GM18499 (cell line): Measurements from ENCODE around the gene RREB1.
"Not testable (repeated sequence)": the region's sequence is repeated elsewhere in the genome, so short reads cannot be mapped to it uniquely, and the experiment has no call there.

Source experiments
- ATAC-seq: cut with Tn5 transposase; IDR thresholded peaks from one replicate; pipeline ENCODE4 v1.9.1; 2021; ENCODE audit warnings: moderate number of reproducible peaks; ENCODE audit not compliant: insufficient read depth, unreplicated experiment

RREB1 gene

GRCh38 chr6:7140631-7141378 lies 33.0 kb downstream of the RREB1 start:
- ATAC-seq, result no peak

- ATAC-seq, result no peak
These were observed 34.6 kb downstream of the RREB1 start for GRCh38 chr6:7142228-7142801.

GRCh38 chr6:7142918-7143475 lies 35.2 kb downstream of the RREB1 start:
- no peak for ATAC-seq

GRCh38 chr6:7143476-7143974 lies 35.8 kb downstream of the RREB1 start:
- ATAC-seq, result no peak

- no peak for ATAC-seq
These were observed 37.3 kb downstream of the RREB1 start for GRCh38 chr6:7144872-7145584.

GRCh38 chr6:7145585-7145884 lies 37.8 kb downstream of the RREB1 start:
- ATAC-seq, result no peak

- ATAC-seq, result no peak
These were observed 38.4 kb downstream of the RREB1 start for GRCh38 chr6:7145885-7146828.

GRCh38 chr6:7147051-7147671 lies 39.4 kb downstream of the RREB1 start:
- ATAC-seq, result no peak

GRCh38 chr6:7148100-7148822 lies 40.5 kb downstream of the RREB1 start:
- no peak for ATAC-seq

- no peak for ATAC-seq
These were observed 42.8 kb downstream of the RREB1 start for GRCh38 chr6:7150381-7151064.

GRCh38 chr6:7151381-7151780 lies 43.6 kb downstream of the RREB1 start:
- no peak for ATAC-seq

GRCh38 chr6:7152462-7152861 lies 44.7 kb downstream of the RREB1 start:
- no peak for ATAC-seq

- no peak for ATAC-seq
These were observed 46.0 kb downstream of the RREB1 start for GRCh38 chr6:7153789-7154188.

GRCh38 chr6:7154341-7155139 lies 46.8 kb downstream of the RREB1 start:
- peak; percentile 75 for ATAC-seq

GRCh38 chr6:7155871-7156579 lies 48.3 kb downstream of the RREB1 start:
- no peak for ATAC-seq

- no peak for ATAC-seq
These were observed 49.0 kb downstream of the RREB1 start for GRCh38 chr6:7156643-7157278.

- not testable (repeated sequence) for ATAC-seq
These were observed 49.5 kb downstream of the RREB1 start for GRCh38 chr6:7157307-7157706.
